MM.1S (cell line): ENCODE measurements around the gene ST3GAL3.

ENCODE experiments used
- CTCF ChIP-seq: fragments of 300-600 bp; sonication (generic); IDR thresholded peaks from 2 replicates; pipeline ENCODE4 v1.5.1; 2016; ENCODE audit warnings: antibody characterized with exemption, low read length, mixed read lengths
- EZH2 ChIP-seq: fragments of 300-600 bp; sonication (generic); optimal IDR thresholded peaks from 2 replicates; pipeline ENCODE3; 2017; ENCODE audit warnings: low read depth, mild to moderate bottlenecking, antibody characterized with exemption, low read length, mixed read lengths
- EZH2phosphoT487 ChIP-seq: fragments of 300-600 bp; sonication (generic); IDR thresholded peaks from 2 replicates; pipeline ENCODE4 v1.6.1; 2018; ENCODE audit warnings: antibody characterized with exemption, low read length

GRCh38 chr1:43947061-43947873, 239.9 kb downstream of the ST3GAL3 start:
- TF ChIP-seq CTCF (no peak), EZH2phosphoT487 (no peak), EZH2 (no peak)
